Colonic mucosa (tissue), 4 donors: Measurements from ENCODE around the gene ELOB. TPM values are rescaled to one million over a fixed set of nuclear protein-coding genes. Genes with fewer than 3 reads are reported as not detected.

ENCODE experiments used
- DNase-seq: peaks from one replicate; pipeline ENCODE4 v3.0.0-alpha.2; 2020
- H3K27ac ChIP-seq: fragments of 200-600 bp; one replicate; pipeline ENCODE4 v1.8.0; 2021
- H3K27me3 ChIP-seq: fragments of 200-600 bp; one replicate; pipeline ENCODE4 v1.8.0; 2021
- H3K36me3 ChIP-seq: fragments of 200-600 bp; one replicate; pipeline ENCODE4 v1.8.0; 2021
- H3K4me1 ChIP-seq: fragments of 200-600 bp; one replicate; pipeline ENCODE4 v1.8.0; 2021; ENCODE audit warnings: mild to moderate bottlenecking
- H3K4me3 ChIP-seq: fragments of 200-600 bp; one replicate; pipeline ENCODE4 v1.8.0; 2021
- H3K9ac ChIP-seq, 2 donors: one replicate each; pipeline ENCODE4 v1.7.0; 2013; ENCODE audit warnings: control low read depth in 2 of 2, low read depth in 2 of 2, low read length in 2 of 2
- H3K9me3 ChIP-seq: fragments of 200-600 bp; one replicate; pipeline ENCODE4 v1.8.0; 2021
- CTCF ChIP-seq: fragments of 200-600 bp; IDR thresholded peaks from one replicate; pipeline ENCODE4 v1.8.0; 2022; ENCODE audit warnings: antibody characterized with exemption, mild to moderate bottlenecking
- intact Hi-C: fragments of 100-400 bp; cut with DNase I; formaldehyde crosslinking; loops from one replicate; pipeline ENCODE4 v1.14.1; 2022
- total RNA-seq, 2 donors: library from RNA; stranded (reverse); fragmentation: NEBNext Ultra II Directional in 1 of 2; extraction: Animal tissue kit (Norgen Biotek cat#: 25700) in 1 of 2; gene quantifications; one replicate each; pipeline ENCODE4 v1.2.1, GENCODE V29; 2021
- donor health status: healthy.
- donor health status: DM: no; HTN: no; CAD: no.
- donor health status: DM: no; HTN: no; CAD: no.

ELOB gene
- total RNA-seq, 2 donors from 2014 or later, result 230 to 333 TPM

- H3K4me1 ChIP-seq, result peaks cover 16% of the 10 kb centered on the region
- H3K36me3 ChIP-seq, result peaks cover 36% of the 10 kb centered on the region
- peak overlapping the region; percentile 33 to 73 for H3K9ac ChIP-seq
- H3K4me3 ChIP-seq, result no peak overlapping the region
- DNase-seq, result no peak
- TF ChIP-seq CTCF, result no peak
- no peaks in the 10 kb centered on the region for H3K27me3 ChIP-seq
- intact Hi-C loops, result no loop called here
- peak overlapping the region; percentile 67 for H3K27ac ChIP-seq
- H3K9me3 ChIP-seq, result no peaks in the 10 kb centered on the region
Measured at GRCh38 chr16:2770057-2770951, 6.8 kb downstream of the ELOB start.

GRCh38 chr16:2769675-2770056 lies 7.4 kb downstream of the ELOB start:
- H3K27ac ChIP-seq, result peak overlapping the region; percentile 67
- H3K9ac ChIP-seq, result peak overlapping the region; percentile 33 to 73
- no peak for TF ChIP-seq CTCF
- no peak overlapping the region for H3K4me3 ChIP-seq
- H3K27me3 ChIP-seq, result no peaks in the 10 kb centered on the region
- H3K36me3 ChIP-seq, result peaks cover 41% of the 10 kb centered on the region
- intact Hi-C loops, result no loop called here
- no peaks in the 10 kb centered on the region for H3K9me3 ChIP-seq
- H3K4me1 ChIP-seq, result peaks cover 16% of the 10 kb centered on the region
- DNase-seq, result peak; percentile 90

- Histone ChIP-seq H3K9me3 (no peaks in the 10 kb centered on the region), H3K4me3 (no peak overlapping the region), H3K27ac (peak overlapping the region; percentile 67), H3K4me1 (peaks cover 16% of the 10 kb centered on the region), H3K9ac (peak overlapping the region in 1 of 2 donors; percentile 73), H3K36me3 (peaks cover 39% of the 10 kb centered on the region), H3K27me3 (no peaks in the 10 kb centered on the region)
- no peak for TF ChIP-seq CTCF
- no peak for DNase-seq
- intact Hi-C loops, result no loop called here
Measured at GRCh38 chr16:2769100-2769529, 8.0 kb downstream of the ELOB start.

GRCh38 chr16:2768403-2769089 lies 8.5 kb downstream of the ELOB start:
- H3K9ac ChIP-seq, result peak overlapping the region in 1 of 2 donors; percentile 73
- no peaks in the 10 kb centered on the region for H3K9me3 ChIP-seq
- intact Hi-C loops, result no loop called here
- no peak overlapping the region for H3K27ac ChIP-seq
- TF ChIP-seq CTCF, result no peak
- DNase-seq, result no peak
- no peak overlapping the region for H3K4me3 ChIP-seq
- peaks cover 16% of the 10 kb centered on the region for H3K4me1 ChIP-seq
- peaks cover 43% of the 10 kb centered on the region for H3K36me3 ChIP-seq
- no peaks in the 10 kb centered on the region for H3K27me3 ChIP-seq

GRCh38 chr16:2767891-2768290 lies 9.2 kb downstream of the ELOB start:
- intact Hi-C loops, result no loop called here
- peaks cover 48% of the 10 kb centered on the region for H3K36me3 ChIP-seq
- H3K27ac ChIP-seq, result no peak overlapping the region
- no peaks in the 10 kb centered on the region for H3K27me3 ChIP-seq
- no peaks in the 10 kb centered on the region for H3K9me3 ChIP-seq
- no peak for TF ChIP-seq CTCF
- no peak overlapping the region for H3K9ac ChIP-seq
- no peak for DNase-seq
- H3K4me3 ChIP-seq, result no peak overlapping the region
- H3K4me1 ChIP-seq, result peaks cover 16% of the 10 kb centered on the region
